HUES64 (cell line): Measurements from ENCODE around the gene HAGH. TPM values are rescaled to one million over a fixed set of nuclear protein-coding genes. Genes with fewer than 3 reads are reported as not detected.
A peak's percentile ranks its signal among the peaks of the same experiment; 100 is the strongest.
"Not testable (repeated sequence)": the region's sequence is repeated elsewhere in the genome, so short reads cannot be mapped to it uniquely, and the experiment has no call there.

Experiments
- H3K27ac ChIP-seq: 2 replicates; pipeline ENCODE4 v1.7.0; 2013; ENCODE audit warnings: low read depth, low read length, inconsistent platforms
- H3K27me3 ChIP-seq: 2 replicates; pipeline ENCODE4 v1.6.1; 2013; ENCODE audit warnings: mild to moderate bottlenecking, low read length; ENCODE audit not compliant: insufficient read depth
- H3K36me3 ChIP-seq: 2 replicates; pipeline ENCODE4 v1.6.1; 2013; ENCODE audit warnings: mild to moderate bottlenecking, low read length; ENCODE audit not compliant: insufficient read depth
- H3K4me1 ChIP-seq: 2 replicates; pipeline ENCODE4 v1.6.1; 2013; ENCODE audit warnings: mild to moderate bottlenecking, low read length, moderate library complexity; ENCODE audit not compliant: insufficient read depth
- H3K4me3 ChIP-seq: 2 replicates; pipeline ENCODE4 v1.5.1; 2013; ENCODE audit warnings: mild to moderate bottlenecking, low read length, moderate library complexity
- H3K9ac ChIP-seq: 2 replicates; pipeline ENCODE4 v1.6.1; 2013; ENCODE audit warnings: mild to moderate bottlenecking, low read depth, low read length
- H3K9me3 ChIP-seq: 2 replicates; pipeline ENCODE4 v1.6.1; 2013; ENCODE audit warnings: low read depth, low read length; ENCODE audit not compliant: insufficient read depth
- WGBS: fragments of 150-250, 120-280 bp; methylation state at CpG from one replicate; pipeline ENCODE4 v1.1.7; 2013; ENCODE audit warnings: missing lambda C conversion rate; 5-methylcytosine and 5-hydroxymethylcytosine counted together
- polyA plus RNA-seq, 2 experiments: library from polyadenylated mRNA; stranded (reverse); fragments of 50-300 nt; gene quantifications; one replicate each; pipeline ENCODE4 v1.2.3, GENCODE V29; 2013

Gene HAGH
- 14.1 TPM for polyA plus RNA-seq (2013, experiment 1 of 2)
- polyA plus RNA-seq (2013, experiment 2 of 2): 20.3 TPM

DNA sequence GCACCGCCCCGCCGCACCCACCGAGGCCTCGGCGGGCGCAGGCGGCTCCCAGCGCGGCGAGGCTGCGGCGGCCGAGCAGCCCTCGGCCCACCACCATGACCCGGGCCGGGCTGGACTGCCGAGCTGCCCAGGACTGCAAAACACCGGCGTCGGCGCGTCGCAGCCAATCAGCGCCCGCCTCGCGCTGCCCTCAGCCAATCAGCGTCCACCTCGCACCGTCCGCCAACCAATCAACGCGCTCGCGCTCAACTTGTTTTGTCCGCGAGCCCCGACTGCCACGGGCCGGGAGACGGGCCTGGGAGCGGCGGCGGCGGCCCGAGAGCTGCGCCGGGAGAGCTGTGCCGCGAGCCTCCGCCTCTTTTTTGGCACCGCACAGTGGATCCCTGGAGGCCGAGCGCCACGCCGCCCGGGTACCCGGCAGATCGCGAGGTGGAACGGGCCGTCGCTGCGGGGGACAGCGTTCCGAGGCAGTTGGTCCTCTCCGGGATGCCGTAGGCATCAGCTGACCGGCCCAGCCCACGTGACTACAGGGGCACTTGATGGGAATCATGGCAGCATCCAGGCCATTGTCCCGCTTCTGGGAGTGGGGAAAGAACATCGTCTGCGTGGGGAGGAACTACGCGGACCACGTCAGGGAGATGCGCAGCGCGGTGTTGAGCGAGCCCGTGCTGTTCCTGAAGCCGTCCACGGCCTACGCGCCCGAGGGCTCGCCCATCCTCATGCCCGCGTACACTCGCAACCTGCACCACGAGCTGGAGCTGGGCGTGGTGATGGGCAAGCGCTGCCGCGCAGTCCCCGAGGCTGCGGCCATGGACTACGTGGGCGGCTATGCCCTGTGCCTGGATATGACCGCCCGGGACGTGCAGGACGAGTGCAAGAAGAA lies at the start of gene HAGH, which contains the start of gene FAHD1:
Gene HAGH (minus strand): TSS at position 135 of the 883 bp plus-strand sequence. CDS start 38 bp downstream, at position 97.
Gene FAHD1 (plus strand): TSS at position 516 of the 883 bp plus-strand sequence. CDS start 33 bp downstream, at position 549.
- H3K4me3 ChIP-seq: peak within 1 kb of the TSS; percentile 78
- peak within 1 kb of the TSS; percentile 61 for H3K27ac ChIP-seq
- no peaks in the 10 kb centered on the region for H3K4me1 ChIP-seq

DNA sequence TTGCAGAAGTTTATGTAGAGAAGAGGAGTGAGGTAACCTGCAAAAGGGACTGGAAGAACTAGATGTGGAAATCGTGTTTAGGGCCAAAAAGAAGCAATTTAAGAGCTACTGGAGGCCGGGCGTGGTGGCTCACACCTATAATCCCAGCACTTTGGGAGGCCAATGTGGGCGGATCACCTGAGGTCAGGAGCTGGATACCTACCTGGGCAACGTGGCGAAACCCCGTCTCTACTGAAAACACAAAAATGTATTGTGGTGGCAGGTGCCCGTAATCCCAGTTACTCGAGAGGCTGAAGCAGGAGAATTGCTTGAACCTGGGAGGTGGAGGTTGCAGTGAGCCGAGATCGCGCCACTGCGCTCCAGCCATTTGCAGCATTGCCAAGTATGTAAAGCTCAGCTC lies 49.4 kb upstream of the HAGH start:
- H3K4me1 ChIP-seq, H3K9me3 ChIP-seq, H3K36me3 ChIP-seq, H3K27ac ChIP-seq, H3K4me3 ChIP-seq, H3K9ac ChIP-seq: not testable (repeated sequence)
- WGBS: 92% methylated on average over 13 of the region's 13 CpGs
- peaks cover 32% of the 10 kb centered on the region for H3K27me3 ChIP-seq

More for the DNA sequence above, at the start of gene HAGH, which contains the start of gene FAHD1:
- WGBS: under 1% methylated on average over 104 of the region's 104 CpGs
- H3K9ac ChIP-seq: peak within 1 kb of the TSS; percentile 77
- no peaks in the 10 kb centered on the region for H3K36me3 ChIP-seq
- H3K27me3 ChIP-seq: peaks cover 3% of the 10 kb centered on the region; the same call in 1 of the 2 replicates
- H3K9me3 ChIP-seq: no peaks in the 10 kb centered on the region

DNA sequence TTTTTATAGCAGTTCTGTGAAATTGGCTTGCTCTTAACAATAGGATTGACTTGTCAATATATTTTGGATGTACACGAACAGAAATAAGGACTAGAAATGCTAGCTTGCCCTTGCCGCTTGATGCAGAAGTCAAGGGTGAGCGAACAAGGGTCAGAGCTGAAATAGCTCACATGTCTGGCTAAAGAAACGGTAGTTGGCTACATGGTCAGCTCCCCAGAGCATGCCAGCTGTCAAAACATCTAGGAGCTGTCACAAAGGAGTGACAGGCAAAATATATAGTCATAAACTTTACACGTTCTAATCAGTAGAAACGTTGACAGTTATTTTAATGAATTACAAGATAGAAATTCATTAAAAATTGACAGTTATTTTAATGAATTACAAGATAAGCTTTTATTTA lies 48.2 kb upstream of the HAGH start:
- no peak overlapping the region for H3K27ac ChIP-seq
- no peaks in the 10 kb centered on the region for H3K9me3 ChIP-seq
- no peaks in the 10 kb centered on the region for H3K36me3 ChIP-seq
- H3K4me1 ChIP-seq: no peaks in the 10 kb centered on the region
- no peak overlapping the region for H3K9ac ChIP-seq
- WGBS: 85% methylated on average over 5 of the region's 6 CpGs
- no peak overlapping the region for H3K4me3 ChIP-seq
- peaks cover 32% of the 10 kb centered on the region for H3K27me3 ChIP-seq

DNA sequence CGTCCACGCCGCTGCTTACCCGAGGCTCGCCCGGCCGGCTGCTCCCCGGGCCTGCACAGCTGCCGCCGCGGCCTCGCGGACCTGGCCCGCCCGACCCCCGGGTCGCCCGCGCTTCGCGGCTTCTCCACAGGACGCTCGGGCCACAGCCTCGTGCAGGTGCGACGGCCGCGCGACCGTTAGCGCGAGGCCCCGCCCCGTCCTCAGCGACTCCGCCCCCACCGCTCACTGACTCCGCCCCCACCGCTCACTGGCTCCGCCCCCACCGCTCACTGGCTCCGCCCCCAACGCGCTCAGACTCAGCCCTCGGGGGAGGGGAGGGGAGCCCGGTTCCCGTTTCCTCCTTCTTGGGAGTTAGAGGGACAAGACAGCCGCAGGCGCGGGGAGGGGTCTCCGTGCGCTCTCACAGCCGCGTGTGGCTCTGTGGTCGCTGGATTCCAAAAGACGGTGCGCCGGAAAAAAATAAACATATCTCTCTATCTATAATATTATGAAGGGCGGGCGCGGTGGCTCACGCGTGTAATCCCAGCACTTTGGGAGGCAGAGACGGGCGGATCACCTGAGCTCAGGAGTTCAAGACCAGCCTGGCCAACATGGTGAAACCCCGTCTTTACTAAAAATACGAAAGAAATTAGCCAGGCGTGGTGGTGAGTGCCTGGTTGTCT lies 45.5 kb upstream of the HAGH start, which contains the start of gene MEIOB:
Gene MEIOB (minus strand): TSS at position 191 of the 662 bp plus-strand sequence. CDS start 3,989 bp downstream, outside the sequence.
- Histone ChIP-seq H3K9ac (no peak within 1 kb of the TSS), H3K27ac (no peak within 1 kb of the TSS), H3K27me3 (peaks cover 22% of the 10 kb centered on the region), H3K4me3 (peak within 1 kb of the TSS; percentile 57), H3K36me3 (no peaks in the 10 kb centered on the region), H3K9me3 (no peaks in the 10 kb centered on the region), H3K4me1 (no peaks in the 10 kb centered on the region)
- WGBS: 19% methylated on average over 65 of the region's 68 CpGs

DNA sequence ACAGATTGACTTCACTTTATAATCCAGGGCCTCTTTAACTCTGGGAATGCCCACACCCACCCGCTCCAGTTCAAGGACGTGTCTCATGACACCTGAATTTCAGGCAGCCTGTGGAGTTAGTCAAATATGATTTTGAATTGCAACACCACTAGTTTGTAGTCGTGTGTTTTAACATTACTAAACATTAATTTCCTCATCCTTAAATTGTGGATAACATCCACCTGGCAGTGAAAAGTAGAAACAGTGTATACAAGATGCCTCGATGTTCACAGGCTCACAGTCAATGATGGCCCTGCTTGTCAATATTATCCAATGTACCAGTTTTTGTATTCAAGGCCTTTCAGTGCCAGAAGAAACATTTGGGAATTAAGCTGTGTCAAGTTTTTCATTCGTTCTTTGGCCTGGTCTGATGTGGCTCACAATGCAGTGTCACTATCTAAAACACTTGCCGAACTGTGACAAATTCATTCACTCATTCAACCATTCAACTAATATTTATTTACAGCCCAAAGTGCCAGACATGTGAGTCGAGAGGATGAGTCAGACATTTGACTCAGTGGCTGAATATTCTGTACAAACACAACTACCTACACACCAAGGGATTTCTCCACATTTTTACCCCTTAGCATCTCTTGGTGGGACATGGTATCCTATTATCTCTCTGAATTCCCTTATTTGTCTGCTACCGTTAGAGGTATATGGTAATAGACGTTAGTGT lies 43.9 kb upstream of the HAGH start:
- Histone ChIP-seq H3K9ac (no peak overlapping the region), H3K27ac (no peak overlapping the region), H3K4me1 (no peaks in the 10 kb centered on the region), H3K4me3 (no peak overlapping the region), H3K27me3 (peaks cover 21% of the 10 kb centered on the region), H3K9me3 (no peaks in the 10 kb centered on the region), H3K36me3 (no peaks in the 10 kb centered on the region)
- 77% methylated on average over 8 of the region's 9 CpGs for WGBS

DNA sequence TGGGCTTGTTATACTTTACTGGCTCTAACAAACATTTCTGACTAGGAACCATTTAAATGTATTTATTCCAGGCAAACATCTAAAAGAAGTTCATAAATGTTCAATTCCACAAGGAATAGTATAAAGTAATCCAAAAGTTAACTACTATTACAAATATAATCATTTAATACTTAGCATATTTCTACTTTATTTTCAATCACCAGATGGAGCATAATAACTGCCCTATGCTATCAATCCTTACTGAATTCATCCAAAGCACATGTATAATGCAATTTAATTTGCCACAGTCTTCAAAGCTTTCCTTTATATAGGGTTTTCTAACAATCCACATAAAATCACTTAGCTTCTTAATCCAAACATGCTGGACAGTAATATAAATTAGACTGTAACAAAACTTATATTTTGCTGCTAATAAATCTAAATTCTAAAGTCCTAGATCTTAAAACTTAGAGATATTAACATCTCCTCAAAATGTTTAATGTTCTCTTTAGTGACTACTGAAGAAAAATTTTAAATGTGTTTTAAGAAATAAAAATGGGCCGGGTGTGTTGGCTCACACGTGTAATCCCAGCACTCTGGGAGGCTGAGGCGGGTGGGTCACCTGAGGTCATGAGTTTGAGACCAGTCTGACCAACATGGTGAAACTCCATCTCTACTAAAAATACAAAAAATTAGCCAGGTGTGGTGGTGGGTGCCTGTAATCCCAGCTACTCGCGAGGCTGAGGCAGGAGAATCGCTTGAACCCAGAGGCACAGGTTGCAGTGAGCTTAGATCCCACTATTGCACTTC lies 39.5 kb upstream of the HAGH start:
- Histone ChIP-seq H3K27me3 (peaks cover 11% of the 10 kb centered on the region), H3K36me3 (no peaks in the 10 kb centered on the region), H3K9me3 (no peaks in the 10 kb centered on the region), H3K9ac (no peak overlapping the region), H3K27ac (no peak overlapping the region), H3K4me1 (no peaks in the 10 kb centered on the region), H3K4me3 (no peak overlapping the region)
- 66% methylated on average over 6 of the region's 6 CpGs for WGBS

DNA sequence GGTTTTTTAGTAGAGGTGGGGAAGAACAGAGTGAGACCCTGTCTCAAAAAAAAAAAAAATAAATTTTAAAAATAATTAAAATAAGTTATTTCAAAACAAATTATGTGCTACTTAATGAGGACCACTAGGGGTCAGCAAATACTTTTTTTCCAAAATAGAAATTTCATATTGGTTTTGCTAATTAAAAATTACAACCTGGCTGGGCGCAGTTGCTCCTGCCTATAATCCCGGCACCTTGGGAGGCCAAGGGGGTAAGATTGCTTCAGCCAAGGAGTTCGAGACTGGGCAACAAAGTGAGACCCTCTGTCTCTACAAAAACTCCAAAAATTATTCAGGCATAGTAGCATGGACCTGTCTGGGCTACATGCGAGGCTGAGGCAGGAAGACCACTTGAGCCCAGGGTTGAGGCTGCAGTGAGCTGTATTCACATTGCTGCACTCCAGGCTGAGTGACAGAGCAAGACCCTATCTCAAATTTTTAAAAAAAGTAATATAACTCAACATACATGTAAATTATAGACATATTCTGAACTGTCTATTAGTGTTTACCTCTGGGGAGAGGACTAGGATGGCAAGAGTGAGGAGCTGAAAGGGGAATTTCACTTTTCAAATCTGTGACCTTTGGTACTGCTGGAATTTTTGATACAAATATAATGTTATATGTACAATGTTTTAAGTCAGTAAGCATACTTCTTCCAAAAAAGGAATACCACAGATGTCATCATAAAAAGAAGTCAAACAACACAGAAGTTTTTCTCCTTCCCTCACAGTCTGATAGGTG lies 37.2 kb upstream of the HAGH start:
- Histone ChIP-seq H3K27ac (no peak overlapping the region), H3K4me3 (no peak overlapping the region), H3K4me1 (no peaks in the 10 kb centered on the region), H3K9ac (no peak overlapping the region), H3K36me3 (no peaks in the 10 kb centered on the region), H3K27me3 (peaks cover 32% of the 10 kb centered on the region), H3K9me3 (no peaks in the 10 kb centered on the region)
- 38% methylated on average over 4 of the region's 4 CpGs for WGBS

DNA sequence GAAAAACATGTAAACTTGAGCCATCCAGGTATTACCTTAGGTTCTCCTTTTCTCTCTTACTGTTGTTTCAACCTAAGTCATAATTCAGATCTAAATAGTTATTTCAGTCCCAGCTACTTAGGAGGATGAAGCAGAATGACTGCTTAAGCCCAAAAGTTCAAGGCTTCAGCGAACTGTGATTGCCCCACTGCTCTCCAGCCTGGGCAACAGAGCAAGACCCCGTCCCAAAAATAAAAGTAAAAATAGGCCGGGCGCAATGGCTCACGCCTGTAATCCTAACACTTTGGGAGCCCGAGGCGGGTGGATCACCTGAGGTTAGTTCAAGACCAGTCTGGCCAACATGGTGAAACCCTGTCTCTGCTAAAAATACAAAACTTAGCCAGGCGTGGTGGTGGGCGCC lies 35.8 kb upstream of the HAGH start:
- no peaks in the 10 kb centered on the region for H3K4me1 ChIP-seq
- H3K9ac ChIP-seq: no peak overlapping the region
- H3K9me3 ChIP-seq: no peaks in the 10 kb centered on the region
- peaks cover 47% of the 10 kb centered on the region for H3K27me3 ChIP-seq
- H3K4me3 ChIP-seq: no peak overlapping the region
- H3K27ac ChIP-seq: no peak overlapping the region
- WGBS: 92% methylated on average over 9 of the region's 9 CpGs
- no peaks in the 10 kb centered on the region for H3K36me3 ChIP-seq

DNA sequence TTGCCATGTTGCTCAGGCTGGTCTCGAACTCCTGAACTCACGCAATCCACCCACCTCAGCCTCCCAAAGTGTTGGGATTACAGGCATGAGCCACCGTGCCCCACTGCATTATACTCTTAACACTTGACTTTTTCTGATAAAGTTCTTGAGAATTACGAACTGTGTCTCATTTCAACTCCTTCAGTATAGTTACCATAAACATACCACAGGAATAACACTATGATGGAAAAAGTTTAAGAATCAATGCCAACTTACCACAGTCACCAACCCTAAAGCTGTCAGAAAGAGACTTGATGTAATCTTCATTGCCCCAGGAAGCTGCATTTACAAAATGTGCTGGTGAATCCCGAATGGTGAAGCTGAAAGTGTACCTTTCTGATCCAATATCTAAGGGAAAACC lies 35.1 kb upstream of the HAGH start:
- 81% methylated on average over 5 of the region's 5 CpGs for WGBS
- Histone ChIP-seq H3K4me1 (no peaks in the 10 kb centered on the region), H3K27me3 (peaks cover 53% of the 10 kb centered on the region), H3K4me3 (no peak overlapping the region), H3K36me3 (no peaks in the 10 kb centered on the region), H3K9ac (no peak overlapping the region), H3K27ac (no peak overlapping the region), H3K9me3 (no peaks in the 10 kb centered on the region)

DNA sequence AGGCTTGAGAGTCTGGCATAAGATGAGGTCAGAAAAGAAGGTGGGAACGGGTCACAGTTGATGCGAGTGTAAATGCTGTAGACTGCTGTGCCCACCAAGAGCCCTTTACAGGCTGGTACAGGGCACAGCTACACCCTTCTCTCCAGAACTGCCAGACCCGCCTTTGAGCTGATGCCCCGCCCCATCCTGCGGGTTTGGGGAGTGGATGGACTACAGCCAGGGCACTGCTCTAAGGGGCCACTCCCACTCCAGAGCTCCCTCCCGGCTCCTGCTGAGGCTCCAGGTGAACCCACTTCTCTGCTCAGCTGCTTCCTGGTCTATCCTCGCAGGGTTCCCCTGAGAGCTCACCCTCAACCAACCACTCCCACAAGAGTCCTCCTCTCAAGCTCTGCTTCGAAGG lies 33.0 kb upstream of the HAGH start:
- peaks cover 57% of the 10 kb centered on the region for H3K27me3 ChIP-seq
- no peaks in the 10 kb centered on the region for H3K36me3 ChIP-seq
- H3K27ac ChIP-seq: no peak overlapping the region
- no peak overlapping the region for H3K4me3 ChIP-seq
- WGBS: 36% methylated on average over 7 of the region's 8 CpGs
- H3K9ac ChIP-seq: no peak overlapping the region
- H3K9me3 ChIP-seq: no peaks in the 10 kb centered on the region
- no peaks in the 10 kb centered on the region for H3K4me1 ChIP-seq
